ENCODE measurements around the gene ARHGEF40. TPM values are rescaled to one million over a fixed set of nuclear protein-coding genes. Genes with fewer than 3 reads are reported as not detected.
A peak's percentile ranks its signal among the peaks of the same experiment; 100 is the strongest.

Gene ARHGEF40
- polyA plus RNA-seq, 1 experiment, result 40.7 TPM

- no peak for DNase-seq (ENCODE audit: low read depth, low spot score)
- H3K4me3 ChIP-seq (ENCODE audit: low read depth, low read length), result no peak overlapping the region
- no peak for TF ChIP-seq CTCF (IDR thresholded peaks at IDR 0.05; ENCODE audit: low read depth, low read length)
- no peak overlapping the region for H3K27ac ChIP-seq (ENCODE audit: low read depth, low read length)
- POLR2A ChIA-PET, result interaction anchor here (0.5 to 2.8 kb wide), 5 partner anchors 13 to 153 kb away, joined by 3 to 14 read pairs (median 5); partner anchors contain the start of gene ARHGEF40
- H3K9me3 ChIP-seq (ENCODE audit: control insufficient read depth, insufficient read depth, low read length), result peaks cover 4% of the 10 kb centered on the region; the same call in 1 of the 2 replicates
- CTCF ChIA-PET, result interaction anchor here (0.6 to 6.9 kb wide), 28 partner anchors 8 to 121 kb away, joined by 3 to 191 read pairs (median 6); partner anchors contain the start of genes ARHGEF40 and TMEM253
- H3K27me3 ChIP-seq (ENCODE audit: control insufficient read depth, insufficient read depth, low read length), result no peaks in the 10 kb centered on the region
Measured at GRCh38 chr14:21091821-21092272, 21.7 kb downstream of the ARHGEF40 start.

GRCh38 chr14:21092273-21093011, 22.3 kb downstream of the ARHGEF40 start:
- ChIA-PET CTCF (interaction anchor here (0.6 to 6.9 kb wide), 34 partner anchors 9 to 749 kb away, joined by 3 to 191 read pairs (median 5); partner anchors contain the start of genes ARHGEF40, PARP2 and TMEM253), POLR2A (interaction anchor here (0.5 to 2.8 kb wide), 5 partner anchors 13 to 152 kb away, joined by 3 to 14 read pairs (median 5); partner anchors contain the start of gene ARHGEF40)
- peak; percentile 100 for TF ChIP-seq CTCF (IDR thresholded peaks at IDR 0.05; ENCODE audit: low read depth, low read length)
- no peak overlapping the region for H3K4me3 ChIP-seq (ENCODE audit: low read depth, low read length)
- H3K27ac ChIP-seq (ENCODE audit: low read depth, low read length), result no peak overlapping the region
- peaks cover 4% of the 10 kb centered on the region; the same call in 1 of the 2 replicates for H3K9me3 ChIP-seq (ENCODE audit: control insufficient read depth, insufficient read depth, low read length)
- DNase-seq (ENCODE audit: low read depth, low spot score), result no peak
- no peaks in the 10 kb centered on the region for H3K27me3 ChIP-seq (ENCODE audit: control insufficient read depth, insufficient read depth, low read length)

GRCh38 chr14:21093018-21093417, 22.9 kb downstream of the ARHGEF40 start:
- Histone ChIP-seq H3K9me3 (ENCODE audit: control insufficient read depth, insufficient read depth, low read length) (peaks cover 4% of the 10 kb centered on the region; the same call in 1 of the 2 replicates), H3K27ac (ENCODE audit: low read depth, low read length) (no peak overlapping the region), H3K27me3 (ENCODE audit: control insufficient read depth, insufficient read depth, low read length) (no peaks in the 10 kb centered on the region), H3K4me3 (ENCODE audit: low read depth, low read length) (no peak overlapping the region)
- TF ChIP-seq CTCF (IDR thresholded peaks at IDR 0.05; ENCODE audit: low read depth, low read length), result no peak
- no peak for DNase-seq (ENCODE audit: low read depth, low spot score)
- ChIA-PET POLR2A (interaction anchor here (1.9 to 2.8 kb wide), 2 partner anchors 12 to 22 kb away, joined by 11 to 14 read pairs; partner anchors contain the start of gene ARHGEF40), CTCF (interaction anchor here (0.6 to 6.9 kb wide), 26 partner anchors 9 to 750 kb away, joined by 3 to 191 read pairs (median 8); partner anchors contain the start of genes ARHGEF40, PARP2 and TMEM253)

- H3K27me3 ChIP-seq (ENCODE audit: control insufficient read depth, insufficient read depth, low read length), result peaks cover 5% of the 10 kb centered on the region
- DNase-seq (ENCODE audit: low read depth, low spot score), result no peak
- ChIA-PET CTCF (interaction anchor here (0.5 to 6.9 kb wide), 21 partner anchors 9 to 315 kb away, joined by 3 to 191 read pairs (median 9); partner anchors contain the start of genes ARHGEF40 and TMEM253), POLR2A (interaction anchor here (0.6 to 2.8 kb wide), 3 partner anchors 11 to 23 kb away, joined by 4 to 14 read pairs (median 11); partner anchors contain the start of gene ARHGEF40)
- no peak overlapping the region for H3K27ac ChIP-seq (ENCODE audit: low read depth, low read length)
- TF ChIP-seq CTCF (IDR thresholded peaks at IDR 0.05; ENCODE audit: low read depth, low read length), result peak; percentile 54
- H3K4me3 ChIP-seq (ENCODE audit: low read depth, low read length), result no peak overlapping the region
- peaks cover 4% of the 10 kb centered on the region; the same call in 1 of the 2 replicates for H3K9me3 ChIP-seq (ENCODE audit: control insufficient read depth, insufficient read depth, low read length)
Measured at GRCh38 chr14:21093769-21094681, 23.9 kb downstream of the ARHGEF40 start.

Data from AG04450 (cell line).